ENCODE measurements around the gene SLC4A4.

The SLC4A4 gene

GRCh38 chr4:71550220-71551165 is 211.7 kb downstream of the SLC4A4 start:
- no peak for DNase-seq

GRCh38 chr4:71553605-71554004 is 214.8 kb downstream of the SLC4A4 start:
- DNase-seq: no peak

GRCh38 chr4:71554025-71554424 is 215.2 kb downstream of the SLC4A4 start:
- DNase-seq: no peak

- peak; percentile 26 for DNase-seq
Measured at GRCh38 chr4:71558248-71558647, 219.4 kb downstream of the SLC4A4 start.

GRCh38 chr4:71559957-71560571 is 221.2 kb downstream of the SLC4A4 start:
- DNase-seq: peak; percentile 0

GRCh38 chr4:71564775-71565174 is 226.0 kb downstream of the SLC4A4 start:
- no peak for DNase-seq

GRCh38 chr4:71566856-71567255 is 228.0 kb downstream of the SLC4A4 start:
- no peak for DNase-seq

GRCh38 chr4:71568131-71568530 is 229.3 kb downstream of the SLC4A4 start:
- no peak for DNase-seq

GRCh38 chr4:71570492-71570891 is 231.7 kb downstream of the SLC4A4 start:
- DNase-seq: no peak

GRCh38 chr4:71571346-71571745 is 232.5 kb downstream of the SLC4A4 start:
- DNase-seq: no peak

- no peak for DNase-seq
Measured at GRCh38 chr4:71583971-71584370, 245.2 kb downstream of the SLC4A4 start.

- DNase-seq: no peak
Measured at GRCh38 chr4:71584585-71584984, 245.8 kb downstream of the SLC4A4 start.

GRCh38 chr4:71586087-71586763 is 247.4 kb downstream of the SLC4A4 start:
- DNase-seq: no peak

GRCh38 chr4:71587995-71588394 is 249.2 kb downstream of the SLC4A4 start:
- DNase-seq: no peak

- DNase-seq: no peak
Measured at GRCh38 chr4:71592793-71593192, 254.0 kb downstream of the SLC4A4 start.

- no peak for DNase-seq
Measured at GRCh38 chr4:71593311-71593710, 254.5 kb downstream of the SLC4A4 start.

GRCh38 chr4:71595576-71596108 is 256.8 kb downstream of the SLC4A4 start:
- DNase-seq: no peak

- DNase-seq: no peak
Measured at GRCh38 chr4:71599578-71599977, 260.8 kb downstream of the SLC4A4 start.

- DNase-seq: no peak
Measured at GRCh38 chr4:71602289-71602900, 263.6 kb downstream of the SLC4A4 start.

GRCh38 chr4:71604785-71605184 is 266.0 kb downstream of the SLC4A4 start:
- DNase-seq: no peak

- no peak for DNase-seq
Measured at GRCh38 chr4:71607109-71607508, 268.3 kb downstream of the SLC4A4 start.

- no peak for DNase-seq
Measured at GRCh38 chr4:71607780-71608677, 269.2 kb downstream of the SLC4A4 start.
